OCI-LY1 (cell line): ENCODE results near the gene GNA14.

Source experiments
- H2AFZ ChIP-seq: fragments of 200-600 bp; sonication (generic), shearing (Covaris generic); 2 replicates; pipeline ENCODE4 v1.6.0; 2014; ENCODE audit warnings: antibody characterized with exemption, mild to moderate bottlenecking, low read length
- H3F3A ChIP-seq: fragments of 200-600 bp; sonication (generic), shearing (Covaris generic); 2 replicates; pipeline ENCODE4 v1.6.0; 2014; ENCODE audit warnings: mild to moderate bottlenecking, antibody characterized with exemption, low read length, moderate library complexity; ENCODE audit not compliant: insufficient read depth
- H3K27ac ChIP-seq: fragments of 200-600 bp; sonication (generic); 2 replicates; pipeline ENCODE4 v1.5.1; 2014; ENCODE audit warnings: low read length, mixed run types, mild to moderate bottlenecking, low read depth; ENCODE audit not compliant: poor library complexity, severe bottlenecking
- H3K27me3 ChIP-seq: fragments of 200-600 bp; sonication (generic); 2 replicates; pipeline ENCODE4 v1.6.0; 2014; ENCODE audit warnings: antibody characterized with exemption, mild to moderate bottlenecking, low read length, moderate library complexity; ENCODE audit not compliant: insufficient read depth
- H3K36me3 ChIP-seq: fragments of 200-600 bp; sonication (generic); 2 replicates; pipeline ENCODE4 v1.6.1; 2014; ENCODE audit warnings: mild to moderate bottlenecking, antibody characterized with exemption, low read length, moderate library complexity, mixed read lengths; ENCODE audit not compliant: insufficient read depth
- H3K4me1 ChIP-seq: fragments of 200-600 bp; sonication (generic); 2 replicates; pipeline ENCODE4 v1.5.1; 2014; ENCODE audit warnings: mild to moderate bottlenecking, low read length, moderate library complexity; ENCODE audit not compliant: insufficient read depth, severe bottlenecking
- H3K4me2 ChIP-seq: fragments of 200-600 bp; sonication (generic), shearing (Covaris generic); 2 replicates; pipeline ENCODE4 v1.6.1; 2014; ENCODE audit warnings: low read length
- H3K4me3 ChIP-seq: fragments of 200-600 bp; sonication (generic); 2 replicates; pipeline ENCODE4 v1.5.1; 2014; ENCODE audit warnings: low read length, low read depth, mild to moderate bottlenecking, mixed read lengths; ENCODE audit not compliant: poor library complexity, severe bottlenecking
- H3K79me2 ChIP-seq: fragments of 200-600 bp; shearing (Covaris generic); 2 replicates; pipeline ENCODE4 v1.6.1; 2016; ENCODE audit warnings: mixed run types, low read length, mixed read lengths; ENCODE audit not compliant: insufficient read depth
- H3K9ac ChIP-seq: fragments of 200-600 bp; sonication (generic), shearing (Covaris generic); 2 replicates; pipeline ENCODE4 v1.6.1; 2014; ENCODE audit warnings: mild to moderate bottlenecking, low read length, mixed read lengths
- H3K9me2 ChIP-seq: fragments of 200-600 bp; sonication (generic), shearing (Covaris generic); 2 replicates; pipeline ENCODE4 v1.6.1; 2014; ENCODE audit warnings: low read depth, mild to moderate bottlenecking, low read length, mixed read lengths
- H3K9me3 ChIP-seq: fragments of 200-600 bp; shearing (Covaris generic); 2 replicates; pipeline ENCODE4 v1.6.1; 2014; ENCODE audit warnings: low read length, mixed read lengths
- H4K20me1 ChIP-seq: fragments of 200-600 bp; sonication (generic), shearing (Covaris generic); 2 replicates; pipeline ENCODE4 v1.6.0; 2016; ENCODE audit warnings: mild to moderate bottlenecking, low read length; ENCODE audit not compliant: insufficient read depth
- EZH2 ChIP-seq: fragments of 200-600 bp; sonication (generic), shearing (Covaris generic); IDR thresholded peaks from 2 replicates; pipeline ENCODE4 v1.8.0; 2017; ENCODE audit warnings: borderline replicate concordance, mixed run types, mild to moderate bottlenecking, antibody characterized with exemption, low read length, moderate library complexity, mixed read lengths
- TF ChIP-seq, protein P1 (sequence below): fragments of 200-600 bp; sonication (generic), shearing (Covaris generic); IDR thresholded peaks from 2 replicates; pipeline ENCODE4 v1.5.1; 2017; ENCODE audit warnings: mild to moderate bottlenecking, antibody characterized with exemption, low read length, moderate library complexity, mixed read lengths

The GNA14 gene

DNA sequence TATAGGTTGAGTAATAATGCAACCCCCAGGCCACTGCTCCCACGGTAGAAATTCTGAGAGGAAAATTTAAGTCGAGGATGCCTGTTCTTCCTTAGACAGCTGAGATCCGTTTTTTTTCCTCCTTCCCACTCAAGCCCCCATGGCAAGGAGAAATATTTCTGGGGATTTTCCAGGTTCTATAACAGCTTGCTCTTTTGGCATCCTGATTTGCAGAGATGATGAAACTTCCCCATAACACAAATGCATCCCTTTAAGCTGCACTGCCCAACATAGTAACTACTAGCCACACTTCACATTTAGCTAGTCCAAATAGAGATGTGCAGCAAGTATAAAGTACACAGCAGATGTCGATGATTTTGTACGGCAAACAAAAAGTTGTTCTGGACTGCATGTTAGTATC lies 32.5 kb upstream of the GNA14 start:
- no peaks in the 10 kb centered on the region for H3K4me1 ChIP-seq
- H2AFZ ChIP-seq, result no peak overlapping the region
- no peaks in the 10 kb centered on the region for H3F3A ChIP-seq
- H4K20me1 ChIP-seq, result no peaks in the 10 kb centered on the region
- no peaks in the 10 kb centered on the region for H3K9me2 ChIP-seq
- TF ChIP-seq, protein P1, sequence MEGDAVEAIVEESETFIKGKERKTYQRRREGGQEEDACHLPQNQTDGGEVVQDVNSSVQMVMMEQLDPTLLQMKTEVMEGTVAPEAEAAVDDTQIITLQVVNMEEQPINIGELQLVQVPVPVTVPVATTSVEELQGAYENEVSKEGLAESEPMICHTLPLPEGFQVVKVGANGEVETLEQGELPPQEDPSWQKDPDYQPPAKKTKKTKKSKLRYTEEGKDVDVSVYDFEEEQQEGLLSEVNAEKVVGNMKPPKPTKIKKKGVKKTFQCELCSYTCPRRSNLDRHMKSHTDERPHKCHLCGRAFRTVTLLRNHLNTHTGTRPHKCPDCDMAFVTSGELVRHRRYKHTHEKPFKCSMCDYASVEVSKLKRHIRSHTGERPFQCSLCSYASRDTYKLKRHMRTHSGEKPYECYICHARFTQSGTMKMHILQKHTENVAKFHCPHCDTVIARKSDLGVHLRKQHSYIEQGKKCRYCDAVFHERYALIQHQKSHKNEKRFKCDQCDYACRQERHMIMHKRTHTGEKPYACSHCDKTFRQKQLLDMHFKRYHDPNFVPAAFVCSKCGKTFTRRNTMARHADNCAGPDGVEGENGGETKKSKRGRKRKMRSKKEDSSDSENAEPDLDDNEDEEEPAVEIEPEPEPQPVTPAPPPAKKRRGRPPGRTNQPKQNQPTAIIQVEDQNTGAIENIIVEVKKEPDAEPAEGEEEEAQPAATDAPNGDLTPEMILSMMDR, result no peak
- TF ChIP-seq EZH2, result no peak
- H3K79me2 ChIP-seq, result no peaks in the 10 kb centered on the region
- H3K4me2 ChIP-seq, result no peak overlapping the region
- H3K27ac ChIP-seq, result no peak overlapping the region
- H3K36me3 ChIP-seq, result no peaks in the 10 kb centered on the region
- H3K9me3 ChIP-seq, result no peaks in the 10 kb centered on the region
- no peaks in the 10 kb centered on the region for H3K27me3 ChIP-seq
- H3K4me3 ChIP-seq, result no peak overlapping the region
- no peak overlapping the region for H3K9ac ChIP-seq

DNA sequence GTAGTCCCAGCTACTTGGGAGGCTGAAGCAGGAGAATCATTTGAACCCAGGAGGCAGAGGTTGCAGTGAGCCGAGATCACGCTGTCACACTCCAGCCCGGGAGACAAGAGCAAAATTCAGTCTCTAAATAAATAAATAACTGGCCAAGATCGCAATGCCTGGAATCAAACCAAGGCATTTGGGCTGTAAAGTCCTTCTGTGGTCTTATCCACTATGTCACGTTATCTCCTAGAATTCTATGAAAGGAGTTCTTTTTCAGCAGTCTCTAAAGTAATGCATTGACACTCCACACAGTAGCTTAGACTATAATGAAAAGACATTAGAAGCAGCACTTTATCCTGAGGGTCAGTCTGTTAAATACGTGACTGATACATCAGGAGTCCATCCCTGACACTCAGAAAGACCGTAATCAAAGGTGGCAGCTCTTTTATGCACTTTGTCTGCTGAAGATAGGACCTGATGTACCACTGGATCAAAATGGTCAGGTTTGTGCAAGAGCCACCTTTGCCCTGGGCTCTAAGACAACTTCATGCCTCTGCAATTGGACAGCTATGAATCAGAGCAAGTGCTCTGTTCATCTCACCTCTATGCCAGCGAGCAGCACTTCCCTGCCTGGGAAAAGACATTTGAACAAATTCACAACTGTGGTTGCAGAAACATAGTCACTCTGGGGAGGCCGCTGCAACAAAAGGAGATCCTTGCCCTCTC lies 31.7 kb upstream of the GNA14 start:
- Histone ChIP-seq H3K9ac (no peak overlapping the region), H3K9me2 (no peaks in the 10 kb centered on the region)
- no peak for TF ChIP-seq EZH2
- TF ChIP-seq, protein P1, result no peak

DNA sequence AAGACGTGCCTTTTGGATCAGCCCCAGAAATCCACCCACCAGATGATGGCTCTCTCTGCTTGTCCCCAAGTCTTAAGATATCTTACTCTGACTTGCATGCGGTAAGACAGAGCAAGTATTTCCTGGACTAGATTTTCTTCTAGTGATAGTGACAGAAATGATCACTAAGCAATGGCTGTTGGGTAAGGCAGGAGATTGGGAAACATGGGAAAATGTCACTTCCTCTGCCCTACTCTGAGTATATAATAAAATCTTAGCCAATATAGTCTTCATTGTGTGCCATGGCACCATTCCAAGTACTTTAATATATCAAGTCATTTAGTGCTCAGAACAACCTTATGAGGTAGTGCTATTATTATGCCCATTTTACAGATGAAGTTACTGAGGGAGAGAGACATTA lies 31.0 kb upstream of the GNA14 start:
- H3K4me2 ChIP-seq, result no peak overlapping the region
- H4K20me1 ChIP-seq, result no peaks in the 10 kb centered on the region
- no peak overlapping the region for H3K27ac ChIP-seq
- no peaks in the 10 kb centered on the region for H3F3A ChIP-seq
- no peaks in the 10 kb centered on the region for H3K36me3 ChIP-seq
- TF ChIP-seq, protein P1, result no peak
- no peak for TF ChIP-seq EZH2
- no peaks in the 10 kb centered on the region for H3K79me2 ChIP-seq
- H3K4me1 ChIP-seq, result no peaks in the 10 kb centered on the region
- H3K9ac ChIP-seq, result no peak overlapping the region
- H3K9me3 ChIP-seq, result no peaks in the 10 kb centered on the region
- no peaks in the 10 kb centered on the region for H3K9me2 ChIP-seq
- no peak overlapping the region for H3K4me3 ChIP-seq
- H3K27me3 ChIP-seq, result no peaks in the 10 kb centered on the region
- no peak overlapping the region for H2AFZ ChIP-seq

More for the DNA sequence above, 31.7 kb upstream of the GNA14 start:
- Histone ChIP-seq H2AFZ (no peak overlapping the region), H3K36me3 (no peaks in the 10 kb centered on the region), H3K4me1 (no peaks in the 10 kb centered on the region), H3K4me3 (no peak overlapping the region), H3F3A (no peaks in the 10 kb centered on the region), H4K20me1 (no peaks in the 10 kb centered on the region), H3K9me3 (no peaks in the 10 kb centered on the region), H3K27ac (no peak overlapping the region), H3K4me2 (no peak overlapping the region), H3K79me2 (no peaks in the 10 kb centered on the region), H3K27me3 (no peaks in the 10 kb centered on the region)
